ENCODE measurements around the gene TAGLN2.

DNA sequence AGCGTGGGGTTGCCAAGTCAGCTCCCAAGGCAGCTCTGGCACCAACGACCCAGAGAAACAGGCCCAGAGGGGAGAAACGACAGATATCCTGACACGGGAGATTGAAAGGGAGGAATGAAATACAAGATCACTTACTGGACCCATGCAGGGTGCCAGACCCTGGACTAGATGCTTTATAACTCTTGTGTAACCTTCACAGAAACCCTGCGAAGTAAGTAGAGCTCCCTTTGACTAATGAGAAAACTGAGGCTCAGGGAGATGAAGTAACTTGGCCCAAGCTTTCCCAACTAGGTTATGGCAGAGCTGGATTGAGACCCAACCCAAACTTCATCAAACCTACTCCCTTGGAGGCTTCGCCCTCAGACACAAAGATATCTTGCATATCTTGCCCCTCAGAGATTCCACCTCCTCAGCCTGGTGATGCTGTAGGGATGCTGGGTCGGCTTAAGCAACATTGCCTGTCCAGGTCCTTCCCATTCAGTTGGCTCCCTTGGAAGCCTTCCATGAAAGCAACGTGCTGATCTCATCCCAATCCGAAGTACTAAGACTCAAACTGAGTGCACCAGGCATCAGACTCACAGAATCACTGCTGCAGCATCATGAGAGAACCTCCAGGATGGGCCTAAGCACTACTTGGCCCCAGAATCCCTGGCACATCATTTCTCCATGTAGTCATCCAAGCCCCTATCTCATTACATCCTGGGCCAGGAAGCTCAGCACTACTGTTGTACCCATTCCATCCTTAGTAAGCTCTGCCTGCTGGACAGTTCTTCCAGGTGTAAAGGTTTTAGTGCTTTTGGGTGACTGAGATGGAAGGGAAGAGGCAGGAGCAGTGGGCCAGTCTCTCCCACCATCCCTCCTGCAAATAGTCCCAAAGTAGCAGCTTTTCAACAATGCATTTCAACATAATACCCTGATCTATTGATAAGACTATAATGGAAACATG is 21.2 kb upstream of the TAGLN2 start:
- TF ChIP-seq, protein P1, sequence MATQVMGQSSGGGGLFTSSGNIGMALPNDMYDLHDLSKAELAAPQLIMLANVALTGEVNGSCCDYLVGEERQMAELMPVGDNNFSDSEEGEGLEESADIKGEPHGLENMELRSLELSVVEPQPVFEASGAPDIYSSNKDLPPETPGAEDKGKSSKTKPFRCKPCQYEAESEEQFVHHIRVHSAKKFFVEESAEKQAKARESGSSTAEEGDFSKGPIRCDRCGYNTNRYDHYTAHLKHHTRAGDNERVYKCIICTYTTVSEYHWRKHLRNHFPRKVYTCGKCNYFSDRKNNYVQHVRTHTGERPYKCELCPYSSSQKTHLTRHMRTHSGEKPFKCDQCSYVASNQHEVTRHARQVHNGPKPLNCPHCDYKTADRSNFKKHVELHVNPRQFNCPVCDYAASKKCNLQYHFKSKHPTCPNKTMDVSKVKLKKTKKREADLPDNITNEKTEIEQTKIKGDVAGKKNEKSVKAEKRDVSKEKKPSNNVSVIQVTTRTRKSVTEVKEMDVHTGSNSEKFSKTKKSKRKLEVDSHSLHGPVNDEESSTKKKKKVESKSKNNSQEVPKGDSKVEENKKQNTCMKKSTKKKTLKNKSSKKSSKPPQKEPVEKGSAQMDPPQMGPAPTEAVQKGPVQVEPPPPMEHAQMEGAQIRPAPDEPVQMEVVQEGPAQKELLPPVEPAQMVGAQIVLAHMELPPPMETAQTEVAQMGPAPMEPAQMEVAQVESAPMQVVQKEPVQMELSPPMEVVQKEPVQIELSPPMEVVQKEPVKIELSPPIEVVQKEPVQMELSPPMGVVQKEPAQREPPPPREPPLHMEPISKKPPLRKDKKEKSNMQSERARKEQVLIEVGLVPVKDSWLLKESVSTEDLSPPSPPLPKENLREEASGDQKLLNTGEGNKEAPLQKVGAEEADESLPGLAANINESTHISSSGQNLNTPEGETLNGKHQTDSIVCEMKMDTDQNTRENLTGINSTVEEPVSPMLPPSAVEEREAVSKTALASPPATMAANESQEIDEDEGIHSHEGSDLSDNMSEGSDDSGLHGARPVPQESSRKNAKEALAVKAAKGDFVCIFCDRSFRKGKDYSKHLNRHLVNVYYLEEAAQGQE (IDR thresholded peaks at IDR 0.05; ENCODE audit: insufficient replicate concordance, low read depth), result peak; percentile 17
- TF ChIP-seq, protein P2, sequence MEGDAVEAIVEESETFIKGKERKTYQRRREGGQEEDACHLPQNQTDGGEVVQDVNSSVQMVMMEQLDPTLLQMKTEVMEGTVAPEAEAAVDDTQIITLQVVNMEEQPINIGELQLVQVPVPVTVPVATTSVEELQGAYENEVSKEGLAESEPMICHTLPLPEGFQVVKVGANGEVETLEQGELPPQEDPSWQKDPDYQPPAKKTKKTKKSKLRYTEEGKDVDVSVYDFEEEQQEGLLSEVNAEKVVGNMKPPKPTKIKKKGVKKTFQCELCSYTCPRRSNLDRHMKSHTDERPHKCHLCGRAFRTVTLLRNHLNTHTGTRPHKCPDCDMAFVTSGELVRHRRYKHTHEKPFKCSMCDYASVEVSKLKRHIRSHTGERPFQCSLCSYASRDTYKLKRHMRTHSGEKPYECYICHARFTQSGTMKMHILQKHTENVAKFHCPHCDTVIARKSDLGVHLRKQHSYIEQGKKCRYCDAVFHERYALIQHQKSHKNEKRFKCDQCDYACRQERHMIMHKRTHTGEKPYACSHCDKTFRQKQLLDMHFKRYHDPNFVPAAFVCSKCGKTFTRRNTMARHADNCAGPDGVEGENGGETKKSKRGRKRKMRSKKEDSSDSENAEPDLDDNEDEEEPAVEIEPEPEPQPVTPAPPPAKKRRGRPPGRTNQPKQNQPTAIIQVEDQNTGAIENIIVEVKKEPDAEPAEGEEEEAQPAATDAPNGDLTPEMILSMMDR (IDR thresholded peaks at IDR 0.05; ENCODE audit: insufficient read depth, low read length), result no peak
- TF ChIP-seq POLR2AphosphoS5 (IDR thresholded peaks at IDR 0.05; ENCODE audit: low read depth), result no peak
